ENCODE results near the gene DYSF.

DNA sequence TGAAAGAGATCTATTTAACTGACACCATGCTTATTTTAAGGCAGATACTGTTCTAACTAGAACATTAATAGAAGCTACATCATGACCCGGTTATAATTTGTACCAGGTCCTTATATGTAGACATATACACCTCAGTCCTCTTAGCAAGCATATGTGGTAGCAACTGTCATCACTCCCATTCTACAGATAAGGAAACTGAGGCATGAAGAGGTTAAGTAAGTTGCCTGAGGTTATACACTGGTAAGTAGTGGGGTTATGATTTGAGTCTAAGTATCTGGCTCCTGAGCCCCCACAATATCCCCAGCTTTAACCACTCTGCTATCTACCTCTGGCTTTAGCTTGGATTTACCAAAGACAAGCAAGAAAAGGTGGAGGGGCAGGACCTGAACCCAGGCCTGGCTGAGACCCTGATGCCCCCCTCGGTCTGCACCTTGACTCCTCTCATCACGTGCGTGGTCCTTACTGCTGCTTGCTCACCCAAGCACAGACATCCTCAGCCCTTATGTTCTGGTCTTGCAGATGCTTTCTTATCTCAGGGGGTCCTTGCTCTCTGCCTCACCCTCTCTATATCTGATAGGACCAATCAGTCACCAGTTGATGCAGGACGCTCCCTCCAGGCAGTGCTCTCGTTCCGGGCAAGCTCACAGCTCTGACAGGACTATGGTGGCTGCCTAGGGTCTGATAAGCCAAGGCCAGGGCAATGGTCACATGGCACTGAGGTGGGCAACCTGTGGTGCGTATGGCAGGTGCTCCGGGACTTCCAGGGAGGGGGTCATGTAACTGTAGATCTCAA lies 4.0 kb downstream of the DYSF start:
- TF ChIP-seq BHLHE40 (IDR thresholded peaks at IDR 0.05; ENCODE audit: borderline replicate concordance) (no peak), SP1 (IDR thresholded peaks at IDR 0.05) (no peak), ZNF384 (IDR thresholded peaks at IDR 0.05) (no peak), ELF4 (IDR thresholded peaks at IDR 0.05) (no peak), FOXM1 (IDR thresholded peaks at IDR 0.05; ENCODE audit: borderline replicate concordance) (no peak), HDGF (IDR thresholded peaks at IDR 0.05; ENCODE audit: borderline replicate concordance) (no peak), LEF1 (IDR thresholded peaks at IDR 0.05; ENCODE audit: borderline replicate concordance) (no peak), ARNT (IDR thresholded peaks at IDR 0.05) (no peak)
- TF ChIP-seq, protein P1, sequence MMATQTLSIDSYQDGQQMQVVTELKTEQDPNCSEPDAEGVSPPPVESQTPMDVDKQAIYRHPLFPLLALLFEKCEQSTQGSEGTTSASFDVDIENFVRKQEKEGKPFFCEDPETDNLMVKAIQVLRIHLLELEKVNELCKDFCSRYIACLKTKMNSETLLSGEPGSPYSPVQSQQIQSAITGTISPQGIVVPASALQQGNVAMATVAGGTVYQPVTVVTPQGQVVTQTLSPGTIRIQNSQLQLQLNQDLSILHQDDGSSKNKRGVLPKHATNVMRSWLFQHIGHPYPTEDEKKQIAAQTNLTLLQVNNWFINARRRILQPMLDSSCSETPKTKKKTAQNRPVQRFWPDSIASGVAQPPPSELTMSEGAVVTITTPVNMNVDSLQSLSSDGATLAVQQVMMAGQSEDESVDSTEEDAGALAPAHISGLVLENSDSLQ (IDR thresholded peaks at IDR 0.05), result no peak
